ENCODE results near the gene ADAMTS4.

DNA sequence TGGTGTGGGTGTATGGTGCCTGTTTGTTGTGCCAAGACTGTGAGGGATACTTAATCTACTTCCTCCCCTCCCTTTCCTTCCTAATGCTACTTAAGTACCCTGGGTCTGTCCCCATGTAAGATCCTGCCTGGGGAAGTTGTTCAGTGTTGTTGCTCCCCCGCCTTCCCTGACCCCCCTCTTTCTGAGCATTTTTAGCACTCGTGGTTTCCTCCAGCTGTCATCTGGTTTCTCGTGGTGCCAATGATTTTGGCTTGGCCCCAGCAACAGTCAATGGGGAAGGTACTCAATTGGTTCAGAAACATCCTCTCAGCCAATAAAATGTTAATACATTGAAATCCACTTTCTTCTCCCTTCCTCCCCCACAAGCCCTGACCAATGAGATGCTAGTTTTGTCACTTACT is 13.6 kb downstream of the ADAMTS4 start:
- TF ChIP-seq, protein P1, sequence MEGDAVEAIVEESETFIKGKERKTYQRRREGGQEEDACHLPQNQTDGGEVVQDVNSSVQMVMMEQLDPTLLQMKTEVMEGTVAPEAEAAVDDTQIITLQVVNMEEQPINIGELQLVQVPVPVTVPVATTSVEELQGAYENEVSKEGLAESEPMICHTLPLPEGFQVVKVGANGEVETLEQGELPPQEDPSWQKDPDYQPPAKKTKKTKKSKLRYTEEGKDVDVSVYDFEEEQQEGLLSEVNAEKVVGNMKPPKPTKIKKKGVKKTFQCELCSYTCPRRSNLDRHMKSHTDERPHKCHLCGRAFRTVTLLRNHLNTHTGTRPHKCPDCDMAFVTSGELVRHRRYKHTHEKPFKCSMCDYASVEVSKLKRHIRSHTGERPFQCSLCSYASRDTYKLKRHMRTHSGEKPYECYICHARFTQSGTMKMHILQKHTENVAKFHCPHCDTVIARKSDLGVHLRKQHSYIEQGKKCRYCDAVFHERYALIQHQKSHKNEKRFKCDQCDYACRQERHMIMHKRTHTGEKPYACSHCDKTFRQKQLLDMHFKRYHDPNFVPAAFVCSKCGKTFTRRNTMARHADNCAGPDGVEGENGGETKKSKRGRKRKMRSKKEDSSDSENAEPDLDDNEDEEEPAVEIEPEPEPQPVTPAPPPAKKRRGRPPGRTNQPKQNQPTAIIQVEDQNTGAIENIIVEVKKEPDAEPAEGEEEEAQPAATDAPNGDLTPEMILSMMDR (IDR thresholded peaks at IDR 0.05; ENCODE audit: low read depth, low read length), result no peak
- TF ChIP-seq EZH2phosphoT487 (IDR thresholded peaks at IDR 0.05; ENCODE audit: low read depth), result no peak

Measured in OCI-LY3 (cell line).